GM12878 (cell line): Measurements from ENCODE around the gene H2AZ2. TPM values are rescaled to one million over a fixed set of nuclear protein-coding genes. Genes with fewer than 3 reads are reported as not detected.

ENCODE experiments used
- ATAC-seq: fragments of 200-7000 bp; cut with Tn5 transposase; 3 replicates; pipeline ENCODE4 v1.9.1; 2020; ENCODE audit warnings: mild to moderate bottlenecking, moderate library complexity
- BruUV-seq: library from RNA; stranded (reverse); fragments of 400-500 nt; replicated peaks from 2 replicates; lab custom pipeline; 2021; lab: Mats Ljungman, UMichigan
- CTCF ChIA-PET: fragments of 300-600 bp; sonication (Branson Sonifier 250); formaldehyde crosslinking; extraction: SDS; loops from one replicate; lab custom pipeline; 2021; ENCODE audit warnings: inconsistent platforms; lab: Yijun Ruan, JAX
- POLR2A ChIA-PET: fragments of 350-600 bp; formaldehyde crosslinking; extraction: SDS; loops from one replicate; lab custom pipeline; 2021; ENCODE audit warnings: inconsistent platforms; lab: Charles Lee
- RAD21 ChIA-PET: fragments of 300-600 bp; sonication (Branson Sonifier 250); formaldehyde crosslinking; loops from one replicate; lab custom pipeline; 2023; ENCODE audit warnings: antibody characterized with exemption; ENCODE audit not compliant: unreplicated experiment; lab: Charles Lee
- SMC1A ChIA-PET: fragments of 300-600 bp; sonication (Branson Sonifier 250); formaldehyde crosslinking; loops from one replicate; lab custom pipeline; 2023; ENCODE audit not compliant: unreplicated experiment, uncharacterized antibody; lab: Charles Lee
- DNase-seq: peaks from one replicate; pipeline ENCODE4 v3.0.0-alpha.2; 2011; ENCODE audit warnings: low read depth, low spot score
- FAIRE-seq: peaks from 3 replicates; lab custom pipeline; 2011; peaks lifted over from hg19 to GRCh38; lab: Jason Lieb, UNC
- H2AFZ ChIP-seq: 2 replicates; pipeline ENCODE4 v1.6.0; 2011; ENCODE audit warnings: low read depth, low read length, control low read depth; ENCODE audit not compliant: control insufficient read depth
- H3K27ac ChIP-seq: 2 replicates; pipeline ENCODE4 v1.5.1; 2011; ENCODE audit warnings: control low read depth; ENCODE audit not compliant: control insufficient read depth, insufficient read depth
- H3K27me3 ChIP-seq, 2 experiments: replicated peaks in 1 of 2; 2 replicates each; pipeline versions ENCODE4 v1.6.0 to v1.6.1; 2011; ENCODE audit warnings: low read length in 1 of 2; ENCODE audit not compliant: control insufficient read depth in 2 of 2, insufficient read depth in 2 of 2
- H3K36me3 ChIP-seq, 2 experiments: 2 replicates each; pipeline ENCODE4 v1.5.1; 2011; ENCODE audit warnings: low read length in 1 of 2; ENCODE audit not compliant: control insufficient read depth in 2 of 2, insufficient read depth in 2 of 2
- H3K4me1 ChIP-seq: 2 replicates; pipeline ENCODE4 v1.6.1; 2011; ENCODE audit warnings: mild to moderate bottlenecking, low read length, moderate library complexity, mixed read lengths; ENCODE audit not compliant: control insufficient read depth, insufficient read depth
- H3K4me2 ChIP-seq: 2 replicates; pipeline ENCODE4 v1.6.0; 2011; ENCODE audit warnings: control low read depth; ENCODE audit not compliant: control insufficient read depth, insufficient read depth
- H3K4me3 ChIP-seq: fragments of 200-600 bp; sonication (generic); 2 replicates; pipeline ENCODE4 v1.5.1; 2016
- H3K79me2 ChIP-seq: 2 replicates; pipeline ENCODE4 v1.6.0; 2011; ENCODE audit warnings: low read length; ENCODE audit not compliant: control insufficient read depth, insufficient read depth
- H3K9ac ChIP-seq: 2 replicates; pipeline ENCODE4 v1.8.0; 2011; ENCODE audit warnings: low read length, control low read depth, mixed read lengths; ENCODE audit not compliant: control insufficient read depth, insufficient read depth
- H3K9me3 ChIP-seq: replicated peaks from 3 replicates; pipeline ENCODE4 v1.5.1; 2011; ENCODE audit warnings: mild to moderate bottlenecking, low read length; ENCODE audit not compliant: control insufficient read depth, insufficient read depth
- H4K20me1 ChIP-seq: 2 replicates; pipeline ENCODE4 v1.6.0; 2011; ENCODE audit not compliant: control insufficient read depth, insufficient read depth
- BMI1 ChIP-seq: fragments of 450-650 bp; IDR thresholded peaks from 2 replicates; pipeline ENCODE4 v1.6.1; 2016; ENCODE audit warnings: mild to moderate bottlenecking, moderate library complexity, borderline replicate concordance
- CHD2 ChIP-seq: IDR thresholded peaks from 2 replicates; pipeline ENCODE4 v1.6.1; 2011; ENCODE audit warnings: low read depth, low read length, improper control_type of control experiment, borderline replicate concordance
- PKNOX1 ChIP-seq: fragments of 450-650 bp; IDR thresholded peaks from 2 replicates; pipeline ENCODE4 v1.6.1; 2016; ENCODE audit warnings: mild to moderate bottlenecking
- POLR2AphosphoS5 ChIP-seq: IDR thresholded peaks from 2 replicates; pipeline ENCODE4 v1.6.1; 2011; ENCODE audit warnings: mild to moderate bottlenecking, low read length, inconsistent platforms
- TBL1XR1 ChIP-seq: IDR thresholded peaks from 2 replicates; pipeline ENCODE4 v1.6.1; 2012; ENCODE audit warnings: low read depth, low read length, improper control_type of control experiment
- WGBS: methylation state at CpG from one replicate; pipeline ENCODE4 v1.1.6; 2016; ENCODE audit warnings: low lambda C conversion rate; ENCODE audit not compliant: insufficient replicate concordance, insufficient coverage; ENCODE audit errors: missing lambda C conversion rate; 5-methylcytosine and 5-hydroxymethylcytosine counted together
- in situ Hi-C: fragments of 300-500 bp; cut with MboI; formaldehyde crosslinking; loops from 9 replicates; pipeline ENCODE4 v1.14.3; 2018; ENCODE audit warnings: mixed read lengths
- intact Hi-C: fragments of 100-400 bp; cut with micrococcal nuclease; formaldehyde crosslinking; loops from one replicate; pipeline ENCODE4 v1.14.2; 2022; ENCODE audit not compliant: unreplicated experiment
- polyA plus RNA-seq, 11 experiments: library from polyadenylated mRNA; depleted of rRNA in 4 of 11; unstranded in 6 of 11; stranded (reverse) in 5 of 11; fragments of >200 nt; fragmentation: Nextera tagmentation in 4 of 11; fragmentation: Illumina TruSeq in 1 of 11; extraction: Ambion mirVana in 4 of 11; extraction: Trizol in 1 of 11; gene quantifications; 1 replicate in 1 of 11; 2 replicates in 10 of 11; pipeline versions ENCODE4 v1.2.1 to v1.2.3, GENCODE V29; 2011 to 2016; ENCODE audit warnings: inconsistent platforms in 2 of 11, missing spikeins in 2 of 11, low read depth in 1 of 11
- total RNA-seq, 4 experiments: library from RNA; depleted of rRNA in 3 of 4; stranded (reverse); fragments of >200 nt in 3 of 4; fragmentation: Illumina TruSeq in 1 of 4; extraction: Trizol in 1 of 4; gene quantifications; 2 replicates each; pipeline versions ENCODE4 v1.2.1 to v1.2.3, GENCODE V29; 2013 to 2021

The H2AZ2 gene
- total and polyA plus RNA-seq, 10 of the 15 experiments (the other 5 are each of a cell fraction or from before 2014, with no cell fraction given): 118 to 366 (median 223) TPM

- H3K27me3 ChIP-seq: no peaks in the 10 kb centered on the region
- no peaks in the 10 kb centered on the region for H3K9me3 ChIP-seq
- DNase-seq (no peak), FAIRE-seq (no peak), ATAC-seq (no peak)
- in situ Hi-C loops: no loop called here
- BruUV-seq: no TSS peak
- H3K4me3 ChIP-seq: peak overlapping the region; percentile 93
- H3K79me2 ChIP-seq: peaks cover 59% of the 10 kb centered on the region
- peak overlapping the region; percentile 81; the same call in 1 of the 2 replicates for H3K27ac ChIP-seq
- 2% methylated on average over 4 of the region's 4 CpGs for WGBS
- H4K20me1 ChIP-seq: no peaks in the 10 kb centered on the region
- H3K9ac ChIP-seq: no peak overlapping the region
- SMC1A ChIA-PET: interaction anchor here (0.6 to 3.9 kb wide), 7 partner anchors 20 to 256 kb away, joined by 3 to 54 read pairs (median 11); partner anchors contain the start of gene H2AZ2
- peak overlapping the region; percentile 97 for H3K4me2 ChIP-seq
- POLR2A ChIA-PET: interaction anchor here (0.5 to 2.9 kb wide), 4 partner anchors 30 to 267 kb away, joined by 3 to 18 read pairs (median 6); no protein-coding TSS in a partner anchor
- RAD21 ChIA-PET: interaction anchor here (1.1 to 5.8 kb wide), 7 partner anchors 11 to 255 kb away, joined by 3 to 47 read pairs (median 10); no protein-coding TSS in a partner anchor
- TF ChIP-seq PKNOX1 (peak; percentile 13; the same call in 1 of the 2 replicates), TBL1XR1 (no peak), BMI1 (no peak), POLR2AphosphoS5 (peak; percentile 40; the same call in 1 of the 2 replicates), CHD2 (no peak)
- 0 out of 4 replicates have a peak, but pooled peaks cover 0 to 3% of the 10 kb centered on the region in 2 experiments for H3K36me3 ChIP-seq
- H2AFZ ChIP-seq: no peak overlapping the region
- no peaks in the 10 kb centered on the region for H3K4me1 ChIP-seq
- CTCF ChIA-PET: interaction anchor here (0.6 to 3.3 kb wide), 13 partner anchors 9 to 315 kb away, joined by 3 to 48 read pairs (median 5); no protein-coding TSS in a partner anchor
- intact Hi-C loops: no loop called here
These were observed 32.6 kb upstream of the H2AZ2 start for GRCh38 chr7:44880317-44881018.
